COLO668 (cell line): Measurements from ENCODE around the gene SLC44A3.

ENCODE experiments used
- DNase-seq: peaks from one replicate; lab custom pipeline; 2025; ENCODE audit not compliant: unreplicated experiment; lab: John Stamatoyannopoulos, UW

The SLC44A3 gene

DNA sequence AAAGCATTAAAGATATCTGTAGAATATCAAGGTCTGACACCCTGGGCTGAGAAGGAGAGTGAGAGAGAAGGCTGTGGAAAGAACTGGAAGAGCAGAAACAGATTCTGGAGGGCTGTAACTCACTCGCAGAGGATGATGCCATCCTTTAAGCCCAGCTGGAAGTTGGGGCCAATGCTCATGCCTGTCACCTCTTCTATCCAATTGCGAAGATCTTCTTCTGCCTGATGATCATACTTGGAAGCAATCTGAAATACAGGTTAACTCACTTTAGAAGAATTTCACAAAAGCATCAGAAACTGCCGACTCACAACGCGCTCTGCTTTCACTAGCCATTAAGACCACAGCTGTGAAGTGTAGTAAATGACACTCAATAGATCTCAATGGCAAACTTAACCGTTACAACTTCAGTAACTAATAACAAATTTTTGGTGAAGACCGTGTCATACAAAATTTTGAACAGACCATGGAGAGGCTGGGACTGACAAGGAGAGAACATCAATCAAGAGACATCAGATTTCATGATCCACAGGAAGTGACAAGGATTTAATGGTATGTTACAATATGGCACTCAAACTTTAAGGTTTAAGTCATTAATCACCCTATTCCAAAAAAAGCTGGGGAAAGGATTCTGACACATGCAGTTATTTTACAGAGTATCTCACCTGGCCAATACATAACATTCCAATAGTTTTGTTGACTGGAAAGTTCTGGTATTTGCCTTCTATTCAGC, 83.3 kb downstream of the SLC44A3 start:
- DNase-seq: no peak

DNA sequence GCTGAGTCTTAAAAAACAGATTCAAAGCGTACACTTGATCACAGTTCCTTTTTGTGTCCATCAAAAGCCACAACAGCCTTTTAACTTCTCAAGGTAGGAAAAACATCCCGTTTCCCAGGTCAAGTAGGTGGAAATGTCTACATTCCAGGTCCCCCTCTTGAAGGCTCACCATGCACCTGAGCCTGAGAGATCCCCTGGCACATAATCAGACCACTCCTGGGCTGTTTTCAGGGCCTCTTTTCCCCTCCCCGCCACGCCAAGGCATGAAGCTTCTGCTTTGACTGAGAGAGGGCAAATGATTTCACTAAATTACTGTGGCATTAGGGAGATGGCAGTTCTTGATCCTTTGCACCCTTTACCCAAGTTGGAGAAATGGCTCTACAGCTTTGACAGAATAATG, 85.0 kb downstream of the SLC44A3 start:
- no peak for DNase-seq

DNA sequence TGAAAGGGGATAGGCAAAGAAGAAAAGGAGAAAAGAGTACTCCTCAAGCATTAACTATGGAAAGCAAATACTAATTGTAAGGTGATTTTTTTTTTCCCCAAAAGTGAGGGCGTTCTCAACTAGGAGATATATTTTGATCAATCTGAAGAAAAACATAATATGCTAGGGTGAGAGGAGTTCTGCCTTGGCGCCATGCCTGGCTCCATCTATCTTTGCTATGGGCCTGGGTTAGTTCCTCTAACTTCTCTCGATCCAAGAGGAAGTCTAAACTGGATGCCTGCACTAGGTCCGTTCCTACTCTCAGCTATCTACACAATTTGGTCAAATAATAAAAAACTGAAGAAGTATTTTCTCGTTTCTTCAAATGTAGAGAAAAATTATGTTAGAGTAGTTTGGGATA, 86.2 kb downstream of the SLC44A3 start:
- no peak for DNase-seq

DNA sequence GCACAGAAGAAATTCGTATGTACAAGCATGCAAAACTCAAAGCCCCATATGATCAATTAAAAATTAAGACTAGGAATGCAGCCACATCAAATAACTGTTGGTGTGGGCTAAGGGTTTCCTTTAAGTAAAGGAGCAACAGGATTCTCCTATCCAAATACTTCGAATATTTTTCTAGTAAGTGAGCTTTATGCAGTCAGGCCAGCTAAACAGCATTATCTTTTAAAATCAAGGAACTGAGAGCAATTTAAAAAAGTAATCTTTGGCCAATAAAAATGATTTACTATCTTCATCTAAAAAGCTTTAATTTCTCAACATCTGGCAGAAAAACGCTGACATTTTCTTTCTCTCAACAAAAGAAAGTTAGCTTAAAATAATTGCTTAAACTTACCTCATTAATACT, 87.0 kb downstream of the SLC44A3 start:
- no peak for DNase-seq

DNA sequence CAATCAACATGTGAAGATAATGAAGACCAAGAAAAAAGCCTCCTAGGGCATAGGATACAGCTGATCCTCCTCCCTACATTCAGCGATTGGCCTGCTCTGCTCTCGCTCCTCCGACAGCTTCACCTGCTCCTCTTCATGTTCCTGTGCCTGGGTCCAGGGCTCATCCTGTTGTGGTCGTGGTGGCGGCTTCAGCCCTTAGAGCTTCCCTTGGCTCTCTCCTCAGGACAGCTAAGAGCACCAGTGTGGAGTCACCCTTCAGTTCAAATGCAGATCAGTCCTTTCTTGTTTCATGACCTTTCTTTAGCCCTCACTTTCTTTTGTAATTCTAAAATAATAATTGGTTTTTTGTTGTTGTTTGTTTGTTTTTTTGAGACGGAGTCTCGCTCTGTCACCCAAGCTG, 88.0 kb downstream of the SLC44A3 start:
- no peak for DNase-seq

DNA sequence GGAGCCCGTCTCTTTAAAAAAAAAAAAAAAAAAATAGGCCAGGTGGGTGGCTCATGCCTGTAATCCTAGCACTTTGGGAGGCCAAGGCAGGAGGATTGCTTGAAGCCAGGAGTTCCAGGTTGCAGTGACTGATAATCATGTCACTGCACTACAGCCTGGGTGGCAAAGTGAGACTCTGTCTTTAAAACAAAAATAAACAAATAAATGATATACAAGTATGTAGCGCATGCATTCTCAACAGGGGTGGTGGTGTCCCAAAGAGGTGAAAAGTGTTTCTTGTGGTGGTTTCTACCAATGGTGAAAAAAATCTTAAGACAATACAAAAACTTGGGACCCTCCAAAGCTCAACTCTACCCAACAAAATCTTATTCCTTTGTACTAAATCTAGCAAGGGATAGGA, 88.8 kb downstream of the SLC44A3 start:
- DNase-seq: no peak

DNA sequence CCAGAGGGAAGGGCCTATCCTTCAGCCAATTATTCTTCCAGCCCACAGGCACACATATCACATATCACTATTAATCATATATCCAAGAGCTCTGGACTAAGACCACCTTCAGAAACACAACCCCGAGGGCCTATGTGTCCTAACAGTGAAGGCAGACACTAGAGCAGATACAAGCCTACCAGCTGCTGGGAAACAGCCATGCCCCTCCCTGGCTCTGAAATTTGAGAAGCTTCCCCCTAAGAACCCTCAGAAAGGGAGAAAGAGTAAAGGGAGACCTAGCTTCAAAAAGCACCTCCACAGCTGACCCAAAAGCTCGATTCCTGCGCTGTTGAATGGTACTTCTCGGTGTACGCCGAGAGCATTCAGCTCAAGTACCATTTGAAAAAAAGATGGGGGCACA, 89.3 kb downstream of the SLC44A3 start:
- DNase-seq: no peak

DNA sequence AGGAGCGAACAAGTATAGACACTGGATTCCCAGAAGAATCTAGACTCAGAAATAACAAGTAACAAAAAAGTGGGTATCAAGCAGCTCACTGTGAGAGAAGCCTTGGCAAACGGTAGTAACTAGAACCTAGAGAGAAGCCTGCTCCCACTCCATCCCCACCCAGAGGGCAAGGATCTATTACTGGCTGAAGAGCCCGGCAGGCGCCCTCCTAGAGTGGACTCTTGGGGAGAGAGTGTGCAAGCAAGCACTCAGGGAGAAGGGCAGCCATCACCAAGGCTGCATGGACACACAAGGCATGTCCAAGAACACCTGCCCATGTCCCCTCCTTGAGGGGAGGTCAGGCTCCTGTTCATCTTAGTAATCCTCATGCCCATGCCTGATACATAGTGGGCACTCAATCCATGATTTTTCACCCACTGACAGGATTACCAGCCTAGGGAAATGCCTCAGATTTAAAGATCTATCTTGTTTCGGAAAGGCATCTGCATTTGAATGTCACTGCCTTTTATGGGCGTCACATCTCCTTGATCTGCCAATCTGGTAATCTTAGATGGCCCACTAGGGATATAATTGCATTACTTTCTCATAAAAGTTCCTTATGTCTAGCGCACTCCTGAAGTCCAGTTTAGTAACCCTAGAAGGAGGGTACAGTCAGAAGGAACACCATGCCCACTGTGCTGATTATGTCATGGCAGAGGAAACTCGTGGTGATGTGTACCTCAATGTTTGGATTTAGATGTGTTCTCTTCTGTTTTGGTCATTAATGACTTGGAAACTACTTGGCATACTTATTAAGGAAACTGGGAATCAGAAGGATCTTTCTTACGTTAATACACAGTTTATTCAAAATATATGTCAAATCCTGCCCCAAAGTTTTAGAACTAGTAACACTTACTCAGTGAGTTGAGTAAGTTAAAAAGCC, 92.4 kb downstream of the SLC44A3 start:
- no peak for DNase-seq

DNA sequence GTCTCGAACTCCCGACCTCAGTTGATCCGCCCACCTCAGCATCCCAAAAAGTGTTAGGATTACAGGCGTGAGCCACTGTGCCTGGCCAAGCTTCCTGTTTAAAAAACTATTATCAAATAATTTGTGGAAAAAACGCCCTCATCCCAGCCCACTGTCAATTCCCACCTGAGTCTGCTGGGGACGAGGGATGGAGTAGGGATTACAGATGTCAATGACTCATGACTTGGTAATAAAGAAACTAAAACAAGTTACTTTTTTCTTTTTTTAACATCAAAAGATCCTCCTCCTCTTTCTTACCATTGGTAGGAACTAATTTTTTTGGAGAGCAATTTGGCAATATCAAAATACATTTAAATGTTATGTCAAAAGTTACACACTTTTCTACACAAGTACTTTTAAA, 97.1 kb downstream of the SLC44A3 start:
- DNase-seq: no peak

DNA sequence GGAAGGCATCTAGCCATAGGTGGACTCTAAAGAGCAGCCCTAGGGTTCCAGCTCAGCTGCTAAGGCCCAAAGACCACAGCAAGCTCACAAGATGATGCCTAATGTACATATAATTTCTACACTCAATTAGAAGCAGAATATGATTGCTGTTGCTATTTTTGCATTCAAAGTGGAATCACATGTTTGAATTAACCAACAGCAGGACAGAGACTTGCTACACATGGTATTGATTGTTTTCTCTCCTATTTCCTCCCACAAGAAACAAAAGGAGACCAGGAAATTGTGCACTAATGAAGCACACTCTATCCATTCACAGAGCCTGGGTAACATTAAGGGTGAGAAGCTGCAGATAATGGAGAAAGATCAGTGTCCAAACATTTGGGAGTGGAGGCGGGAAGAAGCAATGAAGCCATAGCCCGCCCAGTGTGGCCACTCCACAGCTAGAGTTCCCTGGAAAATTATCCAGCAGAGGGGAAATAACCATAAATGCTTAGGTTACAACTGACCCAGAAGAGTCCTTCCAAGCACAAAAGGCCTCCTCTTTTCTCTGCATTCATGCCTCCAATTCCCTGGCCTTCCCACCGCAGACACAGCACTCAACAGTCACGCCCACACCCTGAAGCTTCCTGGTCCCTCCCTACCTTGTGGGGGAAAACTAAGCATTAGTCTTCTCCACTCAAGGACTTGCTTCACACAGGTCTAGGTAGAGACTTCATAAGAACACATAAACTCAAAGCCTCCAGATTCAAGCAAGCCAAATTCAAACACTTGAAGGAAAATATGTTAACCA, 99.3 kb downstream of the SLC44A3 start:
- DNase-seq: no peak

DNA sequence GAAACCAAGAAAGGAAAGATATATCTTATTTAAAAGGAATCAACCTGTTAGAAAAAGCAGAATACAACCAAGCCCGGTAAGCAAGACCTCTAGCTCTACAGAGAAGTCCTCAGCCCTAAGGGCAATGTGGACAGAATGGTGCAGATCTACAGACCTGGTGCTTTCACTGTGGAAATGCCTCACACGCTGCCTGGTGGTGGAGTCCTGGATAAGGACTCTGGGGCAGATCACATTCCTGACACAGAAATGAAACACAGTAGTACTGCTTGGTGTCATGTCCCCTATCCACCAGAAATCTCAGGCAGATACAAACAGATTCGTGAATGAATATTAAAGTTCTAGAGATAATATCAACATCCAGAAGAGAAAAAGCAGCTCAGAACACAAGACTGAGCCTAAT, 99.9 kb downstream of the SLC44A3 start:
- DNase-seq: no peak

DNA sequence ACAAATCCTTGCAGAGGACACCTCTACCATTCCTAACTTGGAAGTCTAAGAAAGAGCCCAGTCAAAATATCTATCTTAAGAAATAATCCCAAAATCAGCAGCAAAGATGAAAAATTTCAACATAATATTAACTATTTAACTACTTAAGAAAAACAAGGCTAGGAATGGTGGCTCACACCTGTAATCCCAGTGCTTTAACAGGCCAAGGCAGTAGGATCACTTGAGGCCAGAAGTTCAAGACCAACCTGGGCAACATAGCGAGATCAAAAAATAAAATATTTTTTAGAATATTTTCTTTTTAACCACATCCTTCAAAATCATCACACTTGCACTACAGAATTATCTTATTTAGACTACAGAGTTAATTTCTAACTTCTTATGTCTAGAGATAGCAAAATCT, 101.8 kb downstream of the SLC44A3 start:
- DNase-seq: no peak

DNA sequence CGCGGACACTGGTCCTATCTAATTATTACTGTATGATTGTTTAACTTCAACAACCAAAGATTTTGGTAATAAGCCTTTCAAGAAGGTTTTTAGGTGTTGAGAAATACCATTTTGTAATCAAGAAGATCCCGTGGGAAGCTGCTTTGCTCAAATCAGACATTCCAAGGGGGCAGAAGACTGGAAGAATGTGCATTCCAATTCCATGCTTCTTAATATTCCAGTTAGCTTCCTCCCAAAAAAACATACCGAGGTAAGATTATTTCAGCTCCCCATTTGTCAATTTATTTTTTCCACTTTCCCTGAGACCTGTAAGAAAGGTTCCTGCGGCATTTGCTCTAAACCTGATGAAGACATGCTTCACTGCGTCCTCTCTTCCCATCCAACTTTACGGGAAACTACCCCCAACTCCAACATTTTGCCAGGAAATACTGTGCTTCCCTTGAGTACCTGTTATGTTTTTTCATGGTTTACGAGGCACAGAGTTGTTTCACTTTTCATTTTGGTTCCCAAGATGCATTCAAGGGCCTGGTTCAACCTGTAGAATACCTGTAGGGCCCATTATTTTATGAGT, 102.7 kb downstream of the SLC44A3 start:
- DNase-seq: no peak

DNA sequence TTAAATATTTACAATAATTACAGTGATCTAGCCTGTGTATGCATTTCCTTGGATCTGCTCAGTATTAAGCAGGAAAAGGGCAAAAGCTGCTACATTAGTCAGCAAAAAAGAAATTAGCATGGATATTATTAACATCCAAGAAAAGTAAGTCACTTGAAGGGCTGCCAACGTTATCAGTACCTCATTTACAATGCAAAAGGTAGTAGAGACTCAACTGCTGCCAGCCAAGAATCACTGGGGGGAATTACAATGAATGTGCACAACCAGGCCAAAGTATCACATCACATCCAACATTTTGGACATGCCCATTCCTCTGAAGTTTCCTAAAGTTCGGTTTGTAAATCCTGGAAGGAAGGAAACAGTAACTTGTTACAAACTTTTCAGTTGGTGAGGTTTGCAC, 104.8 kb downstream of the SLC44A3 start:
- no peak for DNase-seq

DNA sequence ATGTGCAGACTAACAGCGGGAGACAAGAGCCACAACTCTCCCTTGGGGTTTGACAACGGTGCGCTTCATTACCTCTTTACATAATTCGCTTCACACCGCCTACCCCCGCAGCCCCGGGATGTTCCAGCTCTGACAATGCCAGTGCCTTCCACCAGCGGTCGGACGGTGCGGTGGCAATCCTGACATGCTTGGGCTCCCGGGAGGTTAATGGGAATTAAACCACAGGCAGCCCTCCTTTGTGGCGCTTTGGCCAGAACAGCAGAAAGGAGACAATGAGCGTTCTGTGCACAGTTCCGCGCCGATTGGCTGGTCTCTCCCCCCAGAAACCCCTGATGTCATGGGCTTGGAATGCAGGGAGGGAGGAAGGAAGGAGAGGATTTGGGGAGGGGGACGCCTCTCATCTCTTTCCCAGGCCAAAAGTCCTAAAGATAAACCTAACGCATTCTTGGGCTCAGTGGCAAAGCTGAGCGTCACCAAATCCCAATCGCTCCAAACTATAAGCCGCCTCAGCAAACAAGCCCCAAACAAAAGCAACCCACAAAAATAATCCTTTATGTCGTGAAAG, 105.5 kb downstream of the SLC44A3 start:
- peak; percentile 68 for DNase-seq

DNA sequence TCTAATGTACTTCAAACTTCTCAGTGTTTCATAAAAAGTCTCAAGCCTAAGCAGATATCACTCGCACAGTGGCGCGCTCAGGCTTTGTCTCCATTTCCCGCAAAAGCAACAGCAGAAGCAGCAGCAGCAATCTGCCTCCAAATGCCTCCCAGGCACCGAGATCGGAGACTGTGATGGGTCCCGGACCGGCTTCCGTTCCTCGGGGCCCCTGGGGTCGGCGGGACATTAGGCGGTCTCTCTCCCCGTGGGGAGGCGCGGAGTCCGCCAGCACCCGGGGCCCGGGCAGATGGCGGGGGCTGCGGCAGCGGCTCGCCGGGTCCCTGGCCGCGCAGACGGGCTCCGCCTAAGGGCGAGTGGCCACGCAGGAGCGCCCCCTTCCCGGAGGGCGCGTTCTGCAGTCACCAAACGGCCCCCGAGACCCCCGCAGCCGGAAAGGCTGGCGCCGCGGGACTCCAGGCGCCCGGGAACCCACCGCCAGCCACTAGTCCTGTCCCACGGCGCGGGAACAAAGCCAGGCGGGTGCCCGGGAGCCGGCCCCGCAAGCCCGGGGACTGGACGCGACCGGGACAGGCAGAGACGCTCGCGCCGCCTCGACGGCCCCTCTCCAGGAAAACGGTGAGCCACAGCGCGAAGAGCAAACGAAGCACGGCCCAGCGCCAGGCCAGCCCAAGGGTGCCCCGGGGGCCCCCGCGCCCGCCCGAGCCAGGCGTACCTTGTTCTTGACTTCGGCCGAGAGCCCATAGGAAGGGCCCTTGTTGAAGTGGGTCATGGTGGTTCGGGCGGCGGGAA, 106.2 kb downstream of the SLC44A3 start:
- peak; percentile 86 for DNase-seq

DNA sequence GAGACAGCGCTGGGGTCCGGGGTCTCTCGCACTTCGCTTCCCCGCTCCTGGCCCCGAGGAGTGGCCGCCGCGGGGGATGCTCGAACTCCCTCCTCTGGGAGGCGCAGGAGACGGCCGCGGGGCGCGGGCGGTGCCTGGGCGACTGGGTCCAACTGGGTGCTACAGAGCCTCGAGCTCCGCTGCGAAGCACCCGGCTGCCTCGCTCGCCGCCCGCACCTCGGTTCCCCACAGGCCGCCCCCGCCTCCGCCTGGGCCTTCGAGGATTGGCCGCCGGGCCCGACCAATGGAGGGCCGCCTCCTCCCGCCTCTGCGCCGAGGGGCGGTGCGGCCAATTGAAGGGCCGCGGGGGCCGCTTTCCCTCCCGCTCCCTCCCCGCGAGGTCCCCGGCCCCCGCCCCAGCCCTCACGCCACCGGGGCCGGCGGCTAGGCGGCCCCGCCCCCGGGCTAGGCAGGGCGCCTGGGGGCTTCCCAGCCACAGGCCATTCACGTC, 106.8 kb downstream of the SLC44A3 start, which contains the start of gene CNN3:
TSS of gene CNN3 (minus strand) at position 196 of the 490 bp plus-strand sequence. CDS start 216 bp downstream, outside the sequence.
- DNase-seq: peak; percentile 98

DNA sequence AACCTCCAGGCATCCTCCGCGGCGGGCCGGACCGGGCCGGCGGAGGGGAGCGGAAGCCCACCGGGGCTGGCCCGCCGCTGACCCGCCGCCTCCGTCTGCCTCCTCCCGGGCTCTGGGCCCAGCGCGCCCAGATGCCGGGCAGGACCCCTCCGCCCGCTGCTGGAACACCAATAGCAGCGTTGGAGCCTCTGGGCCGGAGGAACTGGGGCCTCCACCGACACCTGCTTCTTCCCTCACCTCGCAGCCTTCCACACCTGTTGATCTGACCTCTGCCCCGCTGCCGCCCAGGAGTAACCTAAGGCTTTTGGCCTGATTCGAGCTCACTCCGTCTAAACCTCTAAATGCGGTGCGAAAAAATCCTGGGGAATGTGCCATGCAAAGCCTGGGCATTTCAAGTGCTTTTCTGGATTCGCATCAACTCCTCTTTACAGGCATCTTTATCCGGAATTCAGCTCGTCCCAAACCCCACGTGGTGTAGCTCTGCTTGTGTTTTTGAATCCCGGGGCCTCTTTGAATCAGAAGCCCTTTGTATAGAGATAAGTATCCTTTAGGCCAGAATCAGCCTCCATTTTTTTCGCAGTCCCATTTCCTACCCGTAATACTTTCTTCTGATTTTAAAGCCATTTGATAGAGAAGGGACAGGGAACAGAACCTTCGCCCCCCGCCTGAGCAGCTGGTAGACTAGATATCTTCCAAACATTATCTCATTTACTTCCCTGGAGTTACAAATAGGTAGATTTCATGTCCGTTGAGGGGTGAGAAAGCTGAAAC, 107.4 kb downstream of the SLC44A3 start:
- DNase-seq: no peak
